DND-41 (cell line): ENCODE measurements around the gene SNX14.

Experiments used
- CTCF ChIP-seq: IDR thresholded peaks from 2 replicates; pipeline ENCODE4 v1.5.1; 2012; ENCODE audit warnings: borderline replicate concordance, low read length, moderate library complexity, mild to moderate bottlenecking; ENCODE audit not compliant: poor library complexity, severe bottlenecking; ENCODE audit errors: extremely low read depth
- EZH2 ChIP-seq: IDR thresholded peaks from 3 replicates; pipeline ENCODE4 v1.6.1; 2012; ENCODE audit warnings: borderline replicate concordance, low read depth, mild to moderate bottlenecking, moderate library complexity, low read length, inconsistent platforms; ENCODE audit not compliant: severe bottlenecking

GRCh38 chr6:85594197-85594930 lies 706 bp upstream of the SNX14 start:
- TF ChIP-seq CTCF (no peak), EZH2 (no peak)
